K562 (cell line): ENCODE results near the gene PLA2G7. TPM values are rescaled to one million over a fixed set of nuclear protein-coding genes. Genes with fewer than 3 reads are reported as not detected.

ENCODE experiments used
- ATAC-seq: fragments of 200-7000 bp; cut with Tn5 transposase; 3 replicates; pipeline ENCODE4 v1.9.1; 2020; ENCODE audit warnings: moderate library complexity
- BruUV-seq: library from RNA; stranded (reverse); fragments of 400-500 nt; replicated peaks from 2 replicates; lab custom pipeline; 2021; lab: Mats Ljungman, UMichigan
- CTCF ChIA-PET: fragments of 300-600 bp; formaldehyde crosslinking; extraction: SDS; loops from one replicate; lab custom pipeline; 2021; ENCODE audit warnings: low intra/inter-chr PET ratio; lab: Yijun Ruan, JAX
- POLR2A ChIA-PET: fragments of 300-600, 350-650 bp; sonication (Branson Sonifier 250); formaldehyde crosslinking; extraction: SDS; loops from one replicate; lab custom pipeline; 2021; ENCODE audit warnings: antibody characterized with exemption, inconsistent platforms; lab: Yijun Ruan, JAX
- DNase-seq, 4 experiments: peaks; one replicate each; pipeline versions ENCODE4 v3.0.0 to v3.0.0-alpha.2; 2011 to 2018; ENCODE audit warnings: low spot score in 3 of 4, mixed read lengths in 3 of 4; ENCODE audit errors: extremely low read depth in 1 of 4
- FAIRE-seq: peaks from 2 replicates; lab custom pipeline; 2011; peaks lifted over from hg19 to GRCh38; lab: Jason Lieb, UNC
- H2AFZ ChIP-seq: 2 replicates; pipeline ENCODE4 v1.6.0; 2011; ENCODE audit warnings: low read depth, low read length, control low read depth, inconsistent platforms
- H3K27ac ChIP-seq: fragments of 200-600 bp; 3 replicates; pipeline ENCODE4 v1.8.0; 2011; ENCODE audit warnings: low read depth, mild to moderate bottlenecking, control low read depth, inconsistent platforms, low read length, moderate library complexity, mixed read lengths; ENCODE audit errors: extremely low read depth
- H3K27me3 ChIP-seq, 2 experiments: fragments of 300-600 bp in 1 of 2; 2 replicates in 1 of 2; 3 replicates in 1 of 2; pipeline versions ENCODE4 v1.6.0 to v1.8.0; 2011; ENCODE audit warnings: inconsistent platforms in 2 of 2, low read length in 2 of 2, mild to moderate bottlenecking in 1 of 2, mixed read lengths in 1 of 2, moderate library complexity in 1 of 2; ENCODE audit not compliant: control insufficient read depth in 2 of 2, insufficient read depth in 2 of 2
- H3K36me3 ChIP-seq: fragments of 300-600 bp; 3 replicates; pipeline ENCODE4 v1.8.0; 2011; ENCODE audit warnings: mild to moderate bottlenecking, low read length, inconsistent platforms; ENCODE audit not compliant: control insufficient read depth, insufficient read depth
- H3K4me1 ChIP-seq, 2 experiments: fragments of 200-600 bp in 1 of 2; replicated peaks in 1 of 2; 2 replicates in 1 of 2; 3 replicates in 1 of 2; pipeline versions ENCODE4 v1.5.1 to v1.8.0; 2011; ENCODE audit warnings: inconsistent platforms in 2 of 2, low read length in 2 of 2, mild to moderate bottlenecking in 1 of 2, mixed read lengths in 1 of 2, moderate library complexity in 1 of 2; ENCODE audit not compliant: control insufficient read depth in 2 of 2, insufficient read depth in 2 of 2
- H3K4me2 ChIP-seq: 2 replicates; pipeline ENCODE4 v1.6.1; 2011; ENCODE audit warnings: low read length, control low read depth, inconsistent platforms, mixed read lengths; ENCODE audit not compliant: insufficient read depth
- H3K4me3 ChIP-seq: fragments of 200-600 bp; sonication (generic), shearing (Covaris generic); 2 replicates; pipeline ENCODE4 v1.5.1; 2016; ENCODE audit warnings: control low read depth, inconsistent platforms
- H3K79me2 ChIP-seq: fragments of 200-600 bp; 3 replicates; pipeline ENCODE4 v1.8.0; 2011; ENCODE audit warnings: low read length, inconsistent platforms; ENCODE audit not compliant: control insufficient read depth, insufficient read depth
- H3K9ac ChIP-seq, 2 experiments: 2 replicates each; pipeline versions ENCODE4 v1.6.0 to v1.6.1; 2011; ENCODE audit warnings: low read depth in 2 of 2, low read length in 2 of 2, control low read depth in 1 of 2, inconsistent platforms in 1 of 2, mild to moderate bottlenecking in 1 of 2, mixed read lengths in 1 of 2; ENCODE audit not compliant: insufficient read depth in 1 of 2
- H3K9me1 ChIP-seq: one replicate; pipeline ENCODE4 v1.6.0; 2011; ENCODE audit warnings: inconsistent platforms, mild to moderate bottlenecking, low read length, moderate library complexity; ENCODE audit not compliant: control insufficient read depth, insufficient read depth
- H3K9me3 ChIP-seq: replicated peaks from 2 replicates; pipeline ENCODE4 v1.5.1; 2011; ENCODE audit warnings: low read depth, low read length, inconsistent platforms; ENCODE audit not compliant: control insufficient read depth, insufficient read depth
- H4K20me1 ChIP-seq: replicated peaks from 2 replicates; pipeline ENCODE4 v1.6.1; 2011; ENCODE audit warnings: low read length, inconsistent platforms, mixed read lengths; ENCODE audit not compliant: control insufficient read depth, insufficient read depth
- CHD2 ChIP-seq: IDR thresholded peaks from 2 replicates; pipeline ENCODE4 v1.6.1; 2011; ENCODE audit warnings: low read depth, low read length
- EP400 ChIP-seq: fragments of 450-650 bp; IDR thresholded peaks from 2 replicates; pipeline ENCODE4 v1.6.1; 2017; ENCODE audit warnings: antibody characterized with exemption, mild to moderate bottlenecking, moderate library complexity
- FOXK1 ChIP-seq: sonication (generic); formaldehyde crosslinking; IDR thresholded peaks from 2 replicates; pipeline ENCODE4 v1.8.0; 2022; ENCODE audit warnings: missing genetic modification reagents, mild to moderate bottlenecking, borderline replicate concordance
- GTF2A2 ChIP-seq: IDR thresholded peaks from 2 replicates; pipeline ENCODE4 v1.6.1; 2016; ENCODE audit warnings: mild to moderate bottlenecking, missing genetic modification characterization, missing compliant biosample characterization
- HBP1 ChIP-seq: fragments of 450-650 bp; formaldehyde crosslinking; IDR thresholded peaks from 2 replicates; pipeline ENCODE4 v1.4.0; 2022; ENCODE audit warnings: missing genetic modification characterization
- MBD1 ChIP-seq: fragments of 250-450 bp; sonication (Bioruptor Pico); IDR thresholded peaks from 2 replicates; pipeline ENCODE4 v1.8.0; 2022; ENCODE audit warnings: inconsistent platforms
- ZNF134 ChIP-seq: fragments of 250-450 bp; sonication (Bioruptor Pico); conservative IDR thresholded peaks from 2 replicates; pipeline ENCODE4 v1.4.0; 2020
- ZNF274 ChIP-seq: IDR thresholded peaks from 2 replicates; pipeline ENCODE4 v1.6.1; 2011; ENCODE audit warnings: low read depth, mild to moderate bottlenecking, low read length, moderate library complexity, borderline replicate concordance
- WGBS: fragments of 100-300 bp; shearing (Covaris generic); methylation state at CpG from one replicate; pipeline ENCODE4 v1.1.6; 2016; ENCODE audit warnings: low coverage, mixed read lengths; ENCODE audit not compliant: insufficient coverage; ENCODE audit errors: missing lambda C conversion rate; 5-methylcytosine and 5-hydroxymethylcytosine counted together
- in situ Hi-C: fragments of 300-500 bp; cut with MboI; formaldehyde crosslinking; loops from 4 replicates; pipeline ENCODE4 v1.15.0; 2018; ENCODE audit warnings: inconsistent platforms, mixed read lengths
- intact Hi-C: fragments of 100-400 bp; cut with micrococcal nuclease; formaldehyde crosslinking; loops from 2 replicates; pipeline ENCODE4 v1.14.2; 2022
- polyA plus RNA-seq, 8 experiments: library from polyadenylated mRNA; depleted of rRNA in 4 of 8; stranded (reverse) in 5 of 8; unstranded in 3 of 8; fragments of >200 nt; fragmentation: Nextera tagmentation in 2 of 8; fragmentation: Illumina TruSeq in 1 of 8; extraction: Ambion mirVana in 2 of 8; extraction: Trizol in 1 of 8; gene quantifications; 2 replicates each; pipeline versions ENCODE4 v1.2.1 to v1.2.3, GENCODE V29; 2011 to 2014; ENCODE audit warnings: inconsistent platforms in 1 of 8, missing spikeins in 1 of 8
- total RNA-seq, 7 experiments: library from RNA; depleted of rRNA in 6 of 7; stranded (reverse); fragments of >200 nt in 6 of 7; fragmentation: Illumina TruSeq in 2 of 7; extraction: Trizol in 2 of 7; gene quantifications; 2 replicates each; pipeline versions ENCODE4 v1.2.1 to v1.2.3, GENCODE V29; 2011 to 2021; ENCODE audit warnings: low replicate concordance in 1 of 7
- TF ChIP-seq, protein P1 (sequence below): fragments of 150-350 bp; IDR thresholded peaks from 2 replicates; pipeline ENCODE4 v1.6.1; 2014; ENCODE audit warnings: low read depth, mild to moderate bottlenecking, low read length, borderline replicate concordance

PLA2G7 gene
- total and polyA plus RNA-seq, 9 of the 15 experiments (the other 6 are each of a cell fraction or from before 2014, with no cell fraction given), result not detected

DNA sequence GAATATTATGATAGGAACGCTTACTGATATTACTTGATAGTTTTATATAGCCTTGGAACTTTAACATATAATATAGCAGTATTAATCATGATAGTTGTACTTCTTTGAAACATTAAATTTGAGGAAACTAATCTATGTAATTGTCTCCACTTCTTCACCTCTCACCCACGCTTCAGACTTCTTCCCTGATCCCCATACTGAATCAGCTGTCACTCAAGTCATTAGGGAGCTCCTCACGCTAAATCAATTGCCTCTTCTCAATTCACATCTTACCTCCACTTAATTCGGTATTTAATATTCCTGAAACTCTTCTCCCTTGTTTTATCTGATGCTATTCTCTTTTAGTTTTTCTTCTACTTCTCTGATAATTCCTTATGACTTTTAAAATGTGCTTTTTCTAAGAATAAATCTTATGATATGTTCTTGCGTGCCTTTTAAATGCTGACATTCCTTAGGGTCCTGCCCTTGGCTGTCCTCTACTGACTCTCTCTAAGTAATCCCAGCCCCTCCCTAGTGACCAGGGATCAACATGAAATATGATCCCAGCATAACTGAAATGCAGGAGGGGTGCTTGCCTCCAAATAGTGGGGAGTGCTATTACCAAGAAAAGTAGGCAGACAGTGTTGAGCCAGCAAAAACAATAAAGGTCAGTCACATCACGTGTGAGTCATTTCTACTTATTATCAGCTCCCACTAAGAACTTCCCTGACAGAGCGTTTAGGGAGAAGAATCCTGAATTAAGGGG lies 21.5 kb upstream of the PLA2G7 start:
- no peaks in the 10 kb centered on the region for H3K9me3 ChIP-seq
- no peaks in the 10 kb centered on the region for H3K9me1 ChIP-seq
- no peak overlapping the region for H3K9ac ChIP-seq
- H4K20me1 ChIP-seq, result no peaks in the 10 kb centered on the region
- H3K4me2 ChIP-seq, result no peak overlapping the region
- no peak overlapping the region for H2AFZ ChIP-seq
- in situ Hi-C loops (no loop called here), intact Hi-C loops (no loop called here)
- H3K27ac ChIP-seq, result no peak overlapping the region
- TF ChIP-seq ZNF134 (CRISPR knock-in tag) (no peak), CHD2 (no peak), EP400 (no peak), GTF2A2 (tag) (no peak)
- no peak for FAIRE-seq
- ChIA-PET CTCF (no interaction called here), POLR2A (no interaction called here)
- no peaks in the 10 kb centered on the region for H3K36me3 ChIP-seq
- no peaks in the 10 kb centered on the region for H3K4me1 ChIP-seq
- no peak overlapping the region for H3K4me3 ChIP-seq
- ATAC-seq, result no peak
- no peak for DNase-seq
- no peaks in the 10 kb centered on the region for H3K79me2 ChIP-seq
- no peaks in the 10 kb centered on the region for H3K27me3 ChIP-seq
- BruUV-seq, result no TSS peak
- 1% methylated on average over 7 of the region's 7 CpGs for WGBS

GRCh38 chr6:46755865-46756264 lies 20.7 kb upstream of the PLA2G7 start:
- in situ Hi-C loops, result no loop called here
- Histone ChIP-seq H3K4me3 (no peak overlapping the region), H3K27ac (no peak overlapping the region), H3K4me2 (no peak overlapping the region), H3K9ac (no peak overlapping the region), H3K9me1 (no peaks in the 10 kb centered on the region), H2AFZ (no peak overlapping the region), H3K36me3 (no peaks in the 10 kb centered on the region), H3K79me2 (no peaks in the 10 kb centered on the region), H4K20me1 (no peaks in the 10 kb centered on the region), H3K4me1 (no peaks in the 10 kb centered on the region), H3K9me3 (no peaks in the 10 kb centered on the region), H3K27me3 (no peaks in the 10 kb centered on the region)
- intact Hi-C loops, result no loop called here
- CTCF ChIA-PET, result no interaction called here
- no peak for ATAC-seq
- WGBS, result 0% methylated on average over 1 of the region's 1 CpG
- BruUV-seq, result no TSS peak
- no peak for FAIRE-seq
- no peak for DNase-seq
- POLR2A ChIA-PET, result no interaction called here
- TF ChIP-seq HBP1 (no peak), MBD1 (CRISPR knock-in tag) (no peak), ZNF274 (no peak), FOXK1 (CRISPR knock-in tag) (no peak)
- TF ChIP-seq, protein P1, sequence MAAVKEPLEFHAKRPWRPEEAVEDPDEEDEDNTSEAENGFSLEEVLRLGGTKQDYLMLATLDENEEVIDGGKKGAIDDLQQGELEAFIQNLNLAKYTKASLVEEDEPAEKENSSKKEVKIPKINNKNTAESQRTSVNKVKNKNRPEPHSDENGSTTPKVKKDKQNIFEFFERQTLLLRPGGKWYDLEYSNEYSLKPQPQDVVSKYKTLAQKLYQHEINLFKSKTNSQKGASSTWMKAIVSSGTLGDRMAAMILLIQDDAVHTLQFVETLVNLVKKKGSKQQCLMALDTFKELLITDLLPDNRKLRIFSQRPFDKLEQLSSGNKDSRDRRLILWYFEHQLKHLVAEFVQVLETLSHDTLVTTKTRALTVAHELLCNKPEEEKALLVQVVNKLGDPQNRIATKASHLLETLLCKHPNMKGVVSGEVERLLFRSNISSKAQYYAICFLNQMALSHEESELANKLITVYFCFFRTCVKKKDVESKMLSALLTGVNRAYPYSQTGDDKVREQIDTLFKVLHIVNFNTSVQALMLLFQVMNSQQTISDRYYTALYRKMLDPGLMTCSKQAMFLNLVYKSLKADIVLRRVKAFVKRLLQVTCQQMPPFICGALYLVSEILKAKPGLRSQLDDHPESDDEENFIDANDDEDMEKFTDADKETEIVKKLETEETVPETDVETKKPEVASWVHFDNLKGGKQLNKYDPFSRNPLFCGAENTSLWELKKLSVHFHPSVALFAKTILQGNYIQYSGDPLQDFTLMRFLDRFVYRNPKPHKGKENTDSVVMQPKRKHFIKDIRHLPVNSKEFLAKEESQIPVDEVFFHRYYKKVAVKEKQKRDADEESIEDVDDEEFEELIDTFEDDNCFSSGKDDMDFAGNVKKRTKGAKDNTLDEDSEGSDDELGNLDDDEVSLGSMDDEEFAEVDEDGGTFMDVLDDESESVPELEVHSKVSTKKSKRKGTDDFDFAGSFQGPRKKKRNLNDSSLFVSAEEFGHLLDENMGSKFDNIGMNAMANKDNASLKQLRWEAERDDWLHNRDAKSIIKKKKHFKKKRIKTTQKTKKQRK, result no peak
